HL-60/S4 treated with retinoic acid at 250 ng/mL for 4 days and 3 days (cell line): ENCODE data around the gene PARVG.
"Not testable (repeated sequence)": the region's sequence is repeated elsewhere in the genome, so short reads cannot be mapped to it uniquely, and the experiment has no call there.

Source experiments
- in situ Hi-C: fragments of 300-500 bp; cut with MboI; formaldehyde crosslinking; loops from 2 replicates; pipeline ENCODE4 v1.7.0; 2022; ENCODE audit warnings: low sequenced_read_pairs

Gene PARVG

GRCh38 chr22:44234372-44234771 is 53.6 kb downstream of the PARVG start:
- in situ Hi-C loops: not testable (repeated sequence)

- in situ Hi-C loops: no loop called here
These were observed 56.6 kb downstream of the PARVG start for GRCh38 chr22:44237290-44237689.

GRCh38 chr22:44241121-44241520 is 60.4 kb downstream of the PARVG start:
- in situ Hi-C loops: not testable (repeated sequence)

GRCh38 chr22:44242946-44243724 is 62.4 kb downstream of the PARVG start:
- in situ Hi-C loops: no loop called here

GRCh38 chr22:44243761-44244160 is 63.0 kb downstream of the PARVG start:
- in situ Hi-C loops: no loop called here

- in situ Hi-C loops: no loop called here
These were observed 63.6 kb downstream of the PARVG start for GRCh38 chr22:44244265-44244822.

GRCh38 chr22:44245438-44245837 is 64.7 kb downstream of the PARVG start:
- in situ Hi-C loops: no loop called here

GRCh38 chr22:44245867-44246266 is 65.1 kb downstream of the PARVG start:
- in situ Hi-C loops: no loop called here

- in situ Hi-C loops: no loop called here
These were observed 66.0 kb downstream of the PARVG start for GRCh38 chr22:44246615-44247326.

- in situ Hi-C loops: no loop called here
These were observed 66.6 kb downstream of the PARVG start for GRCh38 chr22:44247346-44247745.

GRCh38 chr22:44247923-44248892 is 67.5 kb downstream of the PARVG start:
- in situ Hi-C loops: no loop called here

GRCh38 chr22:44248926-44249325 is 68.2 kb downstream of the PARVG start:
- in situ Hi-C loops: no loop called here

GRCh38 chr22:44249376-44250147 is 68.8 kb downstream of the PARVG start:
- in situ Hi-C loops: no loop called here

- in situ Hi-C loops: no loop called here
These were observed 74.1 kb downstream of the PARVG start for GRCh38 chr22:44254811-44255210.

GRCh38 chr22:44256085-44256484 is 75.4 kb downstream of the PARVG start:
- in situ Hi-C loops: no loop called here

- in situ Hi-C loops: no loop called here
These were observed 76.1 kb downstream of the PARVG start for GRCh38 chr22:44256556-44257485.
